GM10266 (cell line): Measurements from ENCODE around the gene SP8.

Source experiments
- DNase-seq: peaks from one replicate; pipeline ENCODE4 v3.0.0; 2012; ENCODE audit errors: extremely low spot score
- CTCF ChIP-seq: IDR thresholded peaks from 2 replicates; pipeline ENCODE4 v1.5.1; 2012; ENCODE audit warnings: mild to moderate bottlenecking, low read depth; ENCODE audit not compliant: control insufficient read depth, insufficient read depth; ENCODE audit errors: missing control alignments

The SP8 gene

GRCh38 chr7:20735346-20736065, 51.2 kb downstream of the SP8 start:
- no peak for TF ChIP-seq CTCF
- DNase-seq = no peak
